Suprapubic skin (tissue), 4 donors: ENCODE measurements around the gene MYBPH.

Experiments used
- EP300 ChIP-seq: sonication (generic); formaldehyde crosslinking; IDR thresholded peaks from one replicate; pipeline ENCODE4 v1.6.1; 2017; ENCODE audit warnings: antibody characterized with exemption
- POLR2A ChIP-seq, 2 donors: fragments of 450-650 bp; IDR thresholded peaks; one replicate each; pipeline ENCODE4 v1.6.1; 2017; ENCODE audit warnings: antibody characterized with exemption in 2 of 2, mild to moderate bottlenecking in 2 of 2, moderate library complexity in 2 of 2
- POLR2AphosphoS5 ChIP-seq, 3 donors: sonication (generic); formaldehyde crosslinking; IDR thresholded peaks; one replicate each; pipeline ENCODE4 v1.6.1; 2017; ENCODE audit warnings: antibody characterized with exemption in 3 of 3
- TF ChIP-seq, protein P1 (sequence below), 2 donors: fragments of 200-600 bp in 1 of 2; fragments of 450-650 bp in 1 of 2; sonication (generic) in 1 of 2; IDR thresholded peaks; one replicate each; pipeline ENCODE4 v1.5.1; 2016 to 2019; ENCODE audit warnings: antibody characterized with exemption in 2 of 2, mild to moderate bottlenecking in 1 of 2, moderate library complexity in 1 of 2

- TF ChIP-seq EP300: no peak
- no peak for TF ChIP-seq POLR2A (IDR thresholded peaks at IDR 0.05)
- no peak for TF ChIP-seq POLR2AphosphoS5 (IDR thresholded peaks at IDR 0.05)
- TF ChIP-seq, protein P1, sequence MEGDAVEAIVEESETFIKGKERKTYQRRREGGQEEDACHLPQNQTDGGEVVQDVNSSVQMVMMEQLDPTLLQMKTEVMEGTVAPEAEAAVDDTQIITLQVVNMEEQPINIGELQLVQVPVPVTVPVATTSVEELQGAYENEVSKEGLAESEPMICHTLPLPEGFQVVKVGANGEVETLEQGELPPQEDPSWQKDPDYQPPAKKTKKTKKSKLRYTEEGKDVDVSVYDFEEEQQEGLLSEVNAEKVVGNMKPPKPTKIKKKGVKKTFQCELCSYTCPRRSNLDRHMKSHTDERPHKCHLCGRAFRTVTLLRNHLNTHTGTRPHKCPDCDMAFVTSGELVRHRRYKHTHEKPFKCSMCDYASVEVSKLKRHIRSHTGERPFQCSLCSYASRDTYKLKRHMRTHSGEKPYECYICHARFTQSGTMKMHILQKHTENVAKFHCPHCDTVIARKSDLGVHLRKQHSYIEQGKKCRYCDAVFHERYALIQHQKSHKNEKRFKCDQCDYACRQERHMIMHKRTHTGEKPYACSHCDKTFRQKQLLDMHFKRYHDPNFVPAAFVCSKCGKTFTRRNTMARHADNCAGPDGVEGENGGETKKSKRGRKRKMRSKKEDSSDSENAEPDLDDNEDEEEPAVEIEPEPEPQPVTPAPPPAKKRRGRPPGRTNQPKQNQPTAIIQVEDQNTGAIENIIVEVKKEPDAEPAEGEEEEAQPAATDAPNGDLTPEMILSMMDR (IDR thresholded peaks at IDR 0.05): no peak
Observed at GRCh38 chr1:203175827-203176241, 208 bp upstream of the MYBPH start.
